ENCODE data around the gene COG1. TPM values are rescaled to one million over a fixed set of nuclear protein-coding genes. Genes with fewer than 3 reads are reported as not detected.

Gene COG1
- total RNA-seq, 1 donor from 2014 or later: 42.2 TPM

- intact Hi-C loops (cut with micrococcal nuclease): loop anchor here (1.0 kb wide), 1 partner anchor 20 kb away; no protein-coding TSS in a partner anchor
- H3K4me1 Mint-ChIP-seq: peaks cover 26% of the 10 kb centered on the region
- ChIA-PET CTCF (no interaction called here), POLR2A (no interaction called here)
- peak overlapping the region; percentile 25 for H3K4me3 Mint-ChIP-seq
- DNase-seq (no peak), ATAC-seq (ENCODE audit: low read depth) (peak; percentile 40)
- peaks cover 16% of the 10 kb centered on the region for H3K27me3 Mint-ChIP-seq
- no peaks in the 10 kb centered on the region for H3K9me3 Mint-ChIP-seq
- TF ChIP-seq CTCF (IDR thresholded peaks at IDR 0.05): no peak
- peak overlapping the region; percentile 56 for H3K27ac Mint-ChIP-seq
- no peaks in the 10 kb centered on the region for H3K36me3 Mint-ChIP-seq (ENCODE audit: low read depth)
Measured at GRCh38 chr17:73151916-73152632, 40.8 kb upstream of the COG1 start.

- intact Hi-C loops (cut with micrococcal nuclease): loop anchor here (1.0 to 2.0 kb wide), 3 partner anchors 63 to 428 kb away; partner anchors contain the start of gene SLC39A11
- DNase-seq: no peak
- no peak for ATAC-seq (ENCODE audit: low read depth)
- Mint-ChIP-seq H3K4me1 (peaks cover 23% of the 10 kb centered on the region), H3K27me3 (peaks cover 27% of the 10 kb centered on the region), H3K27ac (no peak overlapping the region), H3K4me3 (no peak overlapping the region), H3K9me3 (no peaks in the 10 kb centered on the region), H3K36me3 (ENCODE audit: low read depth) (no peaks in the 10 kb centered on the region)
- ChIA-PET POLR2A (no interaction called here), CTCF (interaction anchor here (0.6 to 2.6 kb wide), 13 partner anchors 9 to 599 kb away, joined by 3 to 60 read pairs (median 4); partner anchors contain the start of gene SSTR2)
- no peak for TF ChIP-seq CTCF (IDR thresholded peaks at IDR 0.05)
Measured at GRCh38 chr17:73155410-73156165, 37.3 kb upstream of the COG1 start.

- no peak overlapping the region for H3K4me3 Mint-ChIP-seq
- H3K27me3 Mint-ChIP-seq: peaks cover 32% of the 10 kb centered on the region
- H3K9me3 Mint-ChIP-seq: no peaks in the 10 kb centered on the region
- ChIA-PET POLR2A (interaction anchor here (0.6 kb wide), 1 partner anchor 63 kb away, joined by 4 read pairs; no protein-coding TSS in a partner anchor), CTCF (interaction anchor here (0.6 to 2.6 kb wide), 15 partner anchors 8 to 599 kb away, joined by 3 to 60 read pairs (median 4); partner anchors contain the start of gene SSTR2)
- no peaks in the 10 kb centered on the region for H3K36me3 Mint-ChIP-seq (ENCODE audit: low read depth)
- peak; percentile 41 for DNase-seq
- H3K4me1 Mint-ChIP-seq: peaks cover 17% of the 10 kb centered on the region
- TF ChIP-seq CTCF (IDR thresholded peaks at IDR 0.05): no peak
- no peak overlapping the region for H3K27ac Mint-ChIP-seq
- ATAC-seq (ENCODE audit: low read depth): peak; percentile 84
- intact Hi-C loops (cut with micrococcal nuclease): loop anchor here (1.0 to 2.0 kb wide), 3 partner anchors 64 to 429 kb away; partner anchors contain the start of gene SLC39A11
Measured at GRCh38 chr17:73156166-73156840, 36.6 kb upstream of the COG1 start.

GRCh38 chr17:73156887-73157520 is 35.9 kb upstream of the COG1 start:
- intact Hi-C loops (cut with micrococcal nuclease): loop anchor here (1.0 to 2.0 kb wide), 3 partner anchors 64 to 430 kb away; partner anchors contain the start of gene SLC39A11
- ATAC-seq (ENCODE audit: low read depth) (no peak), DNase-seq (no peak)
- ChIA-PET CTCF (interaction anchor here (0.6 to 2.6 kb wide), 14 partner anchors 7 to 600 kb away, joined by 3 to 60 read pairs (median 4); partner anchors contain the start of gene SSTR2), POLR2A (interaction anchor here (0.6 kb wide), 1 partner anchor 63 kb away, joined by 4 read pairs; no protein-coding TSS in a partner anchor)
- H3K4me1 Mint-ChIP-seq: peaks cover 13% of the 10 kb centered on the region
- no peak overlapping the region for H3K27ac Mint-ChIP-seq
- H3K9me3 Mint-ChIP-seq: no peaks in the 10 kb centered on the region
- no peak for TF ChIP-seq CTCF (IDR thresholded peaks at IDR 0.05)
- H3K36me3 Mint-ChIP-seq (ENCODE audit: low read depth): no peaks in the 10 kb centered on the region
- H3K4me3 Mint-ChIP-seq: no peak overlapping the region
- peaks cover 36% of the 10 kb centered on the region for H3K27me3 Mint-ChIP-seq

Measured in activated B cell treated with CpG ODN at 0.5 μM for 24 hours (primary cell).